HG02884 (cell line): Measurements from ENCODE around the gene SNAI3.

Source experiments
- ATAC-seq: cut with Tn5 transposase; IDR thresholded peaks from one replicate; pipeline ENCODE4 v1.9.1; 2021; ENCODE audit warnings: mild to moderate bottlenecking, moderate library complexity; ENCODE audit not compliant: unreplicated experiment

Gene SNAI3

DNA sequence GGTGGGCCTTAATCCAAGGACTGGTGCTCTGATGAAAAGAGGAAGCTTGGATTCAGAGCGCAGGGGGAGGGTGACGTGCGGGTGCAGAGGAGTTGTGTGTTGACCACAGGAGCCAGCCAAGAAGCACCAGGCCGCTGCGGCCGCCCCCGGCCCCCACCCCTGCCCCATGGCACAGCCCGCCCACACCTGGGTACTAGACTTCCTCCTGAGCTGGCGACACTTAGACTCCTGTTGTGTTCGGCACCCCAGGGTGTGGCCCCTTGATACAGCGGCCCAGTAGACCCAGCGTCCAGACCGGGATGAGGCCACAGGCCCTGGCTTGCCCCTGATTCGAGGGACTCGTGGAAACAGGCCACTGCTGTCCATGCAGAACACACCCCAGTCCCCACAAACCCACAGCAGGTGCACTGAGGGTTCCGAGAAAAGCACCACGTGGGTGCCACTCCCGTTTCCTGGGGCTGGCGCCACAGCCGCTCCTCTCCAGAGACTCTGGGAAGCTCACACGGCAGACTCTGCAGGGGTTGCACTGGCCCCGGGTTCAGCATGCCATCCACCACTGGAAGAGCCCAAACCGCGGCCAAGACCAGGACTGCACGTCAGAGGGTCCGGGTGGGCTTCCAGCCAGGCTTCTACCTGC, 5.7 kb upstream of the SNAI3 start:
- ATAC-seq = no peak

DNA sequence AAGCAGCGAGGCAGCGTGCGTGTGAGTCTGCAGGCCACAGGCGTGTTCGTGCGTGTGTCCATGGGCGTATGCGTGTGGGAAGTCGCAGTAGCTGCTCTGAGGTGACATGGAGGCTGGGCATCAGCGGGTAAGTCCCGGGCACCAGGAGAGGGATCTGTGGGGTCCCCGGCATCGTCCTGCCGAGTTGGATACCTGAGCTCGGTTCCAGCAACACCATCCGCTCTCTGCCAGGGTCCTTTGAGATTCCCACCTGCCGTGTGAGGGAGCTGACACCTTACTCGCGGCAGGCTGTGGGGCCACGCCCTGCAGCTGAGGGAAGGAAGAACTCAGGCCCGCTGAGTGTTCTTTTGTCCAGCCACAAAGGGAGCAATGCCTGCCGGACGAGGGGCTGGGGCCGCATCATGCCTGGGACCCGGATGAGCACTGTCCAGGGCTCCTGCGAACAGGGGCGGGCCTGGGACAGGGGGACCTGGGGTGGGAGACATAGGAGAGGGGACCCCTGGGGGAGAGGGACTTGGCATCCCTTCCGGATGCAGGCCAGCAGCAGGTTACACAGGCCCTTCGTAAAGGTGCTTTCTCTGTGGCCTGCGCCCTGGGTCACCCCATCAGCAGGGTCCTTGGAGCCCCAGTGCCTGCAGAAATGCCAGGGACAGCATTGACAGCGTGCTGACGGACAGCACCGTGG, 5.0 kb upstream of the SNAI3 start:
- no peak for ATAC-seq

DNA sequence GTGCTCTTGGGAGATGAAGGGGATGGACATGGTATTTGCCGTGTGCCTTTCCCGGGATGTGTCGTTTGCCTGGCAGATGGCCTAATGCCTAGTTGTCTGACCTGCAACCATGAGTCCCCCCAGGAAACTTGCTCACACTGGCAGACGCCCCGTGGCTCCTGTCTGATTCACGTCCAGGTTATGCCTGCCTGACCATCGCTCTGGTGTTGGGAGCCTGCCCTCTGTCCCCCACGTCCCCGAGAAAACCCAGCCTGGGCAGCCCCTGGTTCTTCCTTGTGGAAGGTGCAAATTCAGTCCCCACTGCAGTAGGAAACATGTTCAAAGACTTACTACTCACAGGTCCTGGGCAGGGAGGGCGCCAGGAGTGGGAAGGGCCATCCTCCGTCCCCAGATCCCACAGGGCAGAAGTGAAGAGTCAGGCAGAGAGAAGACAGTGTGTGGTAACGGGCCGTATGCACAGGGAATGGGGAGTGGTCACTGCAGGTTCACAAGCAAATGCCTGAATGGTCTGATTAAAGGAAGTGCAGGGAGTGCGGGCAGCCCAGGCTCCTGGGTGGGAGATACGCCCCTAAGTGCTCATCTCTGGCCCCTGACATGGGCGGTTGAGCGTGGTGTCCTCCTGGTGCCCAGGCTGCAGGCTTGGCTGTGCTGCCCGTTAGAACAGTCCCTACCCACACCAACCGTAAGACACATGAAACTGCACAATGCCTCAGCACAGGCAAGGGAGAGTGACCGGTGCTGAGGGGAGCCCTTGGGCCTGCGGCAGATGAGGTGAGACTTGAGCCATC, 4.2 kb upstream of the SNAI3 start:
- ATAC-seq = no peak

GRCh38 chr16:88688013-88688778, 1.9 kb upstream of the SNAI3 start:
- no peak for ATAC-seq

GRCh38 chr16:88687676-88688012, 1.3 kb upstream of the SNAI3 start:
- no peak for ATAC-seq

- no peak for ATAC-seq
Measured at GRCh38 chr16:88687254-88687576, 908 bp upstream of the SNAI3 start.

- ATAC-seq = no peak
Measured at GRCh38 chr16:88686062-88686438, 257 bp downstream of the SNAI3 start.

DNA sequence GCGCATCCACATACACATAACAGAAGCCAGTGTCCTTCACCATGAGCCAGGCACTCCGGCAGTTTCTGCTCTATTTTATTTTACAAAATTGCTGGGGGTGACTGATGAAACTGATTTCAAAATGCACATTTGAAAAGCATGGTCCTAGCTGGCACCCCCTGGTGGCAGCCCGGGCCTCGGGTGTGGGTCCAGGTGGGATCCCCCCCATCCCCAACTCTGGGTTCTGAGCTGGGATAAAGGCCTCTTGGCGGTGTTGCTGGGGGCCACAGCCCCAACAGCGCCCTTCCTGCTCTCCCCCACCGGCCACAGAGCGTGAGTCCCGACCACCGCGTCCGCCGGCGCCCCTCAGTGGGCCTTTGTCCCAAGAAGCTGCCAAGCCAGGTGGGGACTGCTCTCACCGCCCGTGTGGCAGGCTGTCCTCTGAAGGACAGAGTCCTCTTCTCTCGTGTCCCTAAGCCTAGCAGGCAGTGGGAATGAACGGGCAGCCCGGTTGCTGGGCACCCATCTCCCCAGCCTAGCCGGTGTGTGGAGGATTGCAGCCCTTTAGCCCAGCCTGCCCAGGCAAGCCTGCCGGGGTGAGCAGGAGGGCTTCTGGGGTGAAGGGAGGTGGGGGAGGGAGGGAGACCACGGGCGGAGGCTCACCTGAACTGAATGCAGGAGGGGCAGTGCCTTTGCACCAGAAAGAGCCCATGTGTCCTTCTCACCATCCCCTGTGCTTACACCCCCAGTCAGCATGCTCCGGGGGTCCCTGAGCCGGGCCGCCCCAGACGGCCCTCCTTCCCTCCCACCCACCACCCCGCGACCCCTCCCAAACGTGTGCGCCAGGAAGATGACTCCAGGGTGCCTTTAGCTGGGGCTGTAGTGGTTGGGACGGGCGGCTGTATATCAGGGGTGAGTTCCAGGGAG, 898 bp downstream of the SNAI3 start:
- ATAC-seq = no peak

- no peak for ATAC-seq
Measured at GRCh38 chr16:88684569-88685155, 1.6 kb downstream of the SNAI3 start.

DNA sequence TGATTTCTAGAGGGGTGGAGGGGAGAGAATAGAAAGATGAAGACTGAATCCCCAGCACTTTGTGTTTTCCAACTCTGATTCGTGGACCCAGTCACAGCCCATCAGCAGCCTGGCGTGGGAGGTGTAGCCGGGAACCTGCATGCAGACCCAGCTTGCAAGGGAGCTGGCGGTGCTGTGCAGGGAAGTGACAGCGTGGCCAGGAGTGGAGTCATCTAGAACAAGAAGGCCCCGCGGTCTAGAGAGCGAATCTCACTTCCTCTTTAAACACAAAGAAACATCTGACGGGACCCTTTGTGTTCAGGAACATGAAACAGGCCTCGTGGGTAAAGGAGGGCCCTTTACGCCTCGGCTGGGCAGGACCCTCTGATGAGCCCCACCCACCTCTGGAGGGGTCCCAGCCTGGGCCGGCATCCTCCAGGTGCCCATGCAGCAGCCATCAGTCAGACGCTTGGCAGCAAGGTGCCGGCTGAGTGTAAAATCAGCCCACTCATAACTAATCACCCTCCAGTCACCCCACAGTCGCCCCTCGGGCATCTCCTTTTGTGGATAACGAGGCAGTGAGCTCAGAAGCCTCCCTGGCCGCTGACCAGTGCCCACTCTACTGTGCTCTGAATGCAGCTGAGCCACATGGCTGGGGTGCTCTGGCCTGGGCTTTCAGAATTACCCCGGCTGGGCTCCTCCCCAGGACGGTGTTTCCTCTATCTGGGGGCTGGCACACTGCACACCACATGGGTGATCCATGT, 4.4 kb downstream of the SNAI3 start:
- peak; percentile 65 for ATAC-seq

DNA sequence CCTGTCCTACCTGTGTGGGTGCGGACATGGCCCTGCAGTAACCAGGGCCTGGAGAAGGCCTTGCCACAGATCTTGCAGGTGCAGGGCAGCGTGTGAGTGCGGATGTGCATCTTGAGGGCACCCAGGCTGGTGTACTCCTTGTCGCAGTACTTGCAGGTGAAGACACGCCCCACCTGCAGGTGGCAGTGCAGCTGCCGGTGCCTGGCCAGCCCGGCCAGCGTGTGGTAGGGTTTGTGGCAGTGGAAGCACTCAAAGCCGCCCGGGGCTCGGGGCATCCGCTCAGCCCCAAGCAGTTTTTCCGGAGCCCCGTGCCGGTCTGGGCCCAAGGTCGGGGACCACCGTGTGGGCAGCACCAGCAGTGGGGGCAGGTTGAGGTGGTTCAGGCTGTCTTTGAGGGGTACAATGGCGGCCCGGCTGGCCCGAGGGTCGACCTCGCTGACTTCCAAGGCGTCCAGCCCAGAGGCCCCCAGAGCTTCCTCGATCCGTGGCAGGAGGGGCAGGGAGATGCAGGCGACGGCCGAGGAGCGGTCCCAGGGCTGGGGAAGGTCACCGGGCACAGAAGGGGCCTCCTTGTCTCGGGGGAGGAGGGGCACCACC, 5.1 kb downstream of the SNAI3 start:
- ATAC-seq = no peak

- no peak for ATAC-seq
Measured at GRCh38 chr16:88680554-88681083, 5.7 kb downstream of the SNAI3 start.

DNA sequence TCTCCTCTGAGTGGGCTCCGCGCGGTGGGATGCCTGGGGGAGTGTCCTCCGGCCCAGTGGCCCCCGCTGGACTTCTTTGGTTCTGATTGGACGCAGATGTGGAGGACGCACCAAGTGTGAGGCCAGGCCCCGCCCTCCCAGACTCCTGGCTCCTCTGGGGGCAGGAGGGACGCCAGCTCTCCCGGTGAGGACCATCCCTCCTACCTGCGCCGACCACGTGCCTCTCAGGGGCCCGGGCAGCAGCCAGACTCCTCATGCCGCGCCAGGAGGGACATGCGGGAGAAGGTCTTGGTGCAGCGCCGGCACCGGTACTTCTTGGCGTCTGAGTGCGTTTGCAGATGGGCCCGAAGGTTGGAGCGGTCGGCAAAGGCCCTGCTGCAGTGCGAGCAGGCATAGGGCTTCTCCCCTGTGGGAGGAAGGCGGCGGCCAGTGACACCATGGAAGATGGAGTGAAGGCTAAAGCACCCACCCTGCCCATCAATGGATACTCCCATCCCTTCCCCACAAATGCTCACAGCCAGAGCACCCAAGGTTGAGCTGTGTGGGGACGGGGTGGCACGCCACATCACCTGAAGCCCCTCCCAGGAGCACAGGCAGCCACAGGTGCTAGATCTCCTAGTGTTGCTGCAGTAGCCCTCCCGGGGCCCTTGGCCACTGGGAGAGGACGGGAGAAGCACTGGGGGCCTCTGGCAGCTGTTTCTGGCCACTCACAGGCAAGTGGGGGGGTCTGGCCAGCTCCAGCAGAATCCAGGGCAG, 7.9 kb downstream of the SNAI3 start:
- ATAC-seq = no peak

DNA sequence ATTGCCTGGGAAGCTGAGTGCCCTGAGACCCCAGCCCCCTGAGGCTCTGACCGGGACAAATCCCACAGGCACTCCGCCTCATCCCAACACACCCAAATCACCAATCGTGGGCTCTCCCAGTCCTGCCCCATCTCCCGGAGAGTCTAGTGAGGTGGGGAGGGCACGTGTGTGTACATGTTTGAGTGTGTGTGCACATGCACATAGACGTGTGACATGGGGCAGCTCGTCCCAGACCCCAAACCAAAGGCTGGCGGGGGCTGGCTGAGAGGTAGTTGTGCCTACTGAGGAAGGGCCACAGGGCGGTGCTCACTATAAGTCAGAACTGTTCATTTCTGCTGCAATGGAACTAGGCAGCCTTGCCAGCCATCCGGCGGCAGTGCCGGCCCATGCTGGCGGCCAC, 8.6 kb downstream of the SNAI3 start:
- no peak for ATAC-seq

GRCh38 chr16:88676502-88677242, 9.6 kb downstream of the SNAI3 start:
- no peak for ATAC-seq

GRCh38 chr16:88673716-88674379, 12.5 kb downstream of the SNAI3 start:
- ATAC-seq = no peak

- no peak for ATAC-seq
Measured at GRCh38 chr16:88672776-88673175, 13.5 kb downstream of the SNAI3 start.
